Endodermal cell (in vitro differentiated cells): ENCODE measurements around the gene ICAM2. TPM values are rescaled to one million over a fixed set of nuclear protein-coding genes. Genes with fewer than 3 reads are reported as not detected.

Source experiments
- DNase-seq: peaks from one replicate; pipeline ENCODE4 v3.0.0-alpha.2; 2017
- H3K27ac ChIP-seq: 2 replicates; pipeline ENCODE4 v1.5.1; 2013; ENCODE audit warnings: mild to moderate bottlenecking, low read depth, low read length, moderate library complexity
- H3K27me3 ChIP-seq: 2 replicates; pipeline ENCODE4 v1.6.1; 2013; ENCODE audit warnings: mild to moderate bottlenecking, low read length, moderate library complexity; ENCODE audit not compliant: insufficient read depth, control insufficient read depth, poor library complexity, severe bottlenecking
- H3K36me3 ChIP-seq: 2 replicates; pipeline ENCODE4 v1.7.0; 2013; ENCODE audit warnings: mild to moderate bottlenecking, low read length, moderate library complexity; ENCODE audit not compliant: control insufficient read depth, insufficient read depth
- H3K4me1 ChIP-seq: one replicate; pipeline ENCODE4 v1.7.0; 2013; ENCODE audit warnings: low read length; ENCODE audit not compliant: control insufficient read depth, insufficient read depth
- H3K4me3 ChIP-seq: 2 replicates; pipeline ENCODE4 v1.5.1; 2013; ENCODE audit warnings: mild to moderate bottlenecking, low read length, moderate library complexity
- H3K9ac ChIP-seq: 2 replicates; pipeline ENCODE4 v1.6.1; 2013; ENCODE audit warnings: mild to moderate bottlenecking, low read length, moderate library complexity; ENCODE audit not compliant: poor library complexity, severe bottlenecking; ENCODE audit errors: extremely low read depth
- H3K9me3 ChIP-seq: 2 replicates; pipeline ENCODE4 v1.6.1; 2013; ENCODE audit warnings: mild to moderate bottlenecking, low read length, moderate library complexity; ENCODE audit not compliant: control insufficient read depth
- H3K27ac Mint-ChIP-seq: 2 replicates; pipeline ENCODE4 v1.8.0; 2020; ENCODE audit warnings: mixed read lengths
- H3K27me3 Mint-ChIP-seq: 2 replicates; pipeline ENCODE4 v1.8.0; 2021; ENCODE audit warnings: mild to moderate bottlenecking, mixed read lengths; ENCODE audit not compliant: insufficient read depth
- H3K36me3 Mint-ChIP-seq: 2 replicates; pipeline ENCODE4 v1.8.0; 2020; ENCODE audit warnings: low read depth, mixed read lengths
- H3K4me1 Mint-ChIP-seq: 2 replicates; pipeline ENCODE4 v1.8.0; 2020; ENCODE audit warnings: mixed read lengths
- H3K4me3 Mint-ChIP-seq: 2 replicates; pipeline ENCODE4 v1.8.0; 2020; ENCODE audit warnings: mild to moderate bottlenecking, moderate library complexity, mixed read lengths
- H3K9me3 Mint-ChIP-seq: 2 replicates; pipeline ENCODE4 v1.8.0; 2020; ENCODE audit warnings: mild to moderate bottlenecking, mixed read lengths
- CTCF ChIP-seq: fragments of 200-600 bp; sonication (generic); conservative IDR thresholded peaks from 2 replicates; pipeline ENCODE4 v1.5.0; 2021; ENCODE audit warnings: antibody characterized with exemption, mild to moderate bottlenecking
- WGBS, 2 experiments: methylation state at CpG; one replicate each; pipeline versions ENCODE4 v1.1.5 to v1.1.7; 2013; ENCODE audit warnings: missing lambda C conversion rate in 2 of 2, mixed read lengths in 1 of 2; ENCODE audit not compliant: insufficient coverage in 1 of 2, insufficient read length in 1 of 2; 5-methylcytosine and 5-hydroxymethylcytosine counted together
- total RNA-seq, 2 donors: library from RNA; stranded (reverse); fragmentation: NEBNext Ultra II Directional in 1 of 2; extraction: Animal tissue kit (Norgen Biotek cat#: 25700) in 1 of 2; gene quantifications; 2 replicates in 1 of 2; 3 replicates in 1 of 2; pipeline ENCODE4 v1.2.1, GENCODE V29; 2021

The ICAM2 gene
- total RNA-seq, 2 donors from 2014 or later = 0.75 TPM; not detected in 1

GRCh38 chr17:64042700-64043485 is 22.5 kb upstream of the ICAM2 start:
- H3K36me3 ChIP-seq = peaks cover 12% of the 10 kb centered on the region
- no peak overlapping the region for H3K27ac Mint-ChIP-seq
- 94 to 96% methylated on average over 6 to 12 of the region's 12 CpGs for WGBS, 2 experiments
- no peaks in the 10 kb centered on the region for H3K27me3 Mint-ChIP-seq
- H3K27ac ChIP-seq = no peak overlapping the region
- peaks cover 4% of the 10 kb centered on the region for H3K4me1 Mint-ChIP-seq
- no peak overlapping the region for H3K4me3 ChIP-seq
- no peak for DNase-seq
- no peaks in the 10 kb centered on the region for H3K27me3 ChIP-seq
- peaks cover 45% of the 10 kb centered on the region for H3K36me3 Mint-ChIP-seq
- no peaks in the 10 kb centered on the region for H3K9me3 ChIP-seq
- no peak overlapping the region for H3K4me3 Mint-ChIP-seq
- no peak overlapping the region for H3K9ac ChIP-seq
- no peaks in the 10 kb centered on the region for H3K4me1 ChIP-seq
- TF ChIP-seq CTCF = no peak
- H3K9me3 Mint-ChIP-seq = no peaks in the 10 kb centered on the region

- H3K4me3 ChIP-seq = no peak overlapping the region
- Mint-ChIP-seq H3K36me3 (peaks cover 42% of the 10 kb centered on the region), H3K27me3 (no peaks in the 10 kb centered on the region), H3K4me1 (peaks cover 4% of the 10 kb centered on the region), H3K4me3 (no peak overlapping the region), H3K9me3 (no peaks in the 10 kb centered on the region), H3K27ac (no peak overlapping the region)
- no peak for DNase-seq
- H3K9me3 ChIP-seq = no peaks in the 10 kb centered on the region
- 81 to 88% methylated on average over 11 of the region's 11 CpGs for WGBS, 2 experiments
- H3K9ac ChIP-seq = no peak overlapping the region
- TF ChIP-seq CTCF = no peak
- H3K27me3 ChIP-seq = no peaks in the 10 kb centered on the region
- no peaks in the 10 kb centered on the region for H3K4me1 ChIP-seq
- no peak overlapping the region for H3K27ac ChIP-seq
- H3K36me3 ChIP-seq = peaks cover 7% of the 10 kb centered on the region
Measured at GRCh38 chr17:64041912-64042311, 21.5 kb upstream of the ICAM2 start.

- Histone ChIP-seq H3K27ac (no peak overlapping the region), H3K9me3 (no peaks in the 10 kb centered on the region), H3K4me3 (no peak overlapping the region), H3K36me3 (peaks cover 3% of the 10 kb centered on the region), H3K9ac (no peak overlapping the region), H3K27me3 (no peaks in the 10 kb centered on the region), H3K4me1 (peaks cover 1% of the 10 kb centered on the region)
- H3K9me3 Mint-ChIP-seq = no peaks in the 10 kb centered on the region
- WGBS, 2 experiments = 91 to 97% methylated on average over 4 to 6 of the region's 6 CpGs
- H3K36me3 Mint-ChIP-seq = peaks cover 28% of the 10 kb centered on the region
- no peaks in the 10 kb centered on the region for H3K27me3 Mint-ChIP-seq
- H3K27ac Mint-ChIP-seq = no peak overlapping the region
- H3K4me3 Mint-ChIP-seq = no peak overlapping the region
- DNase-seq = no peak
- TF ChIP-seq CTCF = no peak
- peaks cover 8% of the 10 kb centered on the region for H3K4me1 Mint-ChIP-seq
Measured at GRCh38 chr17:64040206-64040605, 19.8 kb upstream of the ICAM2 start.
